HG03064 (cell line): Measurements from ENCODE around the gene CCDC106.

Source experiments
- ATAC-seq: cut with Tn5 transposase; IDR thresholded peaks from one replicate; pipeline ENCODE4 v1.9.1; 2021; ENCODE audit warnings: low read depth; ENCODE audit not compliant: unreplicated experiment

The CCDC106 gene

DNA sequence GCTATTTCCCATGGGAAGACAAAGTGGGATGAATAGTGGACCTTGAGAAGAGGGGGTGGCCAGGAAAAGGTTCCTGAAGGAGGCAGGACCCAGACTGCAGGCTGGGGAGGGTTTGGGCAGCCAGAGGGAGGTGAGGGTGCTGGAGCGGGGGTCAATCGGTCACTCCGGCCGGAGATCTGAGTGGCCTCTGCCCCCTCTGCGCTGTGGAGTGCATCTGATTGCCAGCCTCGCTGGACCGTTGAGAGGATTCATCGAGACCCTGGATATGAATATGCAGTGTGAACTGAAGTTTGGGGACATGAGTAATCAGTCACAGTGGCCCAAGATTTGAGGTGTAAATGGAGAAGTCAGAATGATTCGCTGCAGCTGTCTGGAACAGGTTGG lies 12.7 kb upstream of the CCDC106 start:
- ATAC-seq: no peak

DNA sequence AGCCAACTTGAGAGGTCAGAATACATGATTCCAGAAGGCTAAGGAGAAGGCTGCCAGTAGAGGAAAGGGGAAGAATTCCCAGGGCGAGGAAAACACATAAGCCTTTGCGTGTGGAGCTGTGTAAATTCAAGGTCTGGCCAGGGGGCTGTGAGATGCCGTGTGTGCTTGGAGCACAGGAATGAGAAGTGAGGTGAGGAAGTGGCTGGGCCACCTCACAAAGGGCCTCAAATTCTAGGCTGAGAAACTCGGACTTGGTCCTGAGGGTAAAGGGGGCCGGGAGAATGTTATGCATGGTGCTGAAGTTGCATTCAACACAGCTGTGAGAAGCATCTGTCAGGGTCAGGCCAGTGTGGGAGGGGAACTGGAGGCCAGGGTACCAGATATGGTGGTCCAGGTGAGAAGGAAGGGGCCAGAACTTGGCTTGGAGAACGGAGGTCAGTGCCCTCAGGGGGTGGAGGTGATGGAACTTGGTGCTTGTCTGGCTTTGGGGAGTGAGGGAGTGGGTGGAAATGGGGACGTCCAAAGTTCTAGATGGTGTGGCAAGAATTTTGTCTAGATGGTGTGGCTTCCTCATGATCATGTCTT lies 12.1 kb upstream of the CCDC106 start:
- no peak for ATAC-seq

DNA sequence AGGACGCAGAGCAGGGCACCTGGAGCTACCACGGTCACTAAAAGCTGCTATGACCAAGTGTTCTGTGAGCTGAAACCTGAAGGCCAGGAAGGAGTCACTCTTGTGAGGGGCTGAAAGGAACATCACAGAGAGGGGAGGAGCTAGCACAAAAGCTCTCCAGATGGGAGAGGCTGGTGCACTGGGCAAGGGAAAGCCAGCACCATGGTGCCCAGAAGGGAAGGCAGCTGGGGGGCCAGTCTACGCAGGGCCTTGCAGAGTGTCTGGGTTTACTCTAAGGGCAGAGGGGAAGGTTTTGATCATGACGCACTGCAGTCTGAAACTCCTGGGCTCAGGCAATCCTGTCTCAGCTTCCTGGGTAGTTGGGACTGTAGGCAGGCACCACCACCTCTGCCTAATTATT lies 11.3 kb upstream of the CCDC106 start:
- ATAC-seq: no peak

DNA sequence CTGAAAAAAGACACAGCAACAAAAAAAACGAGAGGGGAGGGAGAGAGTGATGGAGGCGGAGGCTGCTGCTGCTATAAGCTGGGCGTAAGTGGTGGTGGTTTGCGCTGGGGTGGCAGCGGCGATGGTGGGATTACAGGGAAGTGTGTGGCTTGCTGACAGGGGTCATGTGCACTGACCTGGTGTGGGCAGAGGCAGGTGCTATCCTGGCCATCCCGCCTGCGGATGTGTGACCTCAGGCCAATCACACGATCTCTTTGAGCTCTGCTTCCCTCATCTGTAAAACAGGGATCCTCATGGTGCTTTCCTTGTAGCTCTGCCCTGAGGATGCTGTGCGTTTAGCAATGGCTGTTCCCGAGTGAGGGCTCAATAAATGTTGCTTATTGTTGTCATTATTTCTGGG lies 10.5 kb upstream of the CCDC106 start:
- ATAC-seq: no peak

DNA sequence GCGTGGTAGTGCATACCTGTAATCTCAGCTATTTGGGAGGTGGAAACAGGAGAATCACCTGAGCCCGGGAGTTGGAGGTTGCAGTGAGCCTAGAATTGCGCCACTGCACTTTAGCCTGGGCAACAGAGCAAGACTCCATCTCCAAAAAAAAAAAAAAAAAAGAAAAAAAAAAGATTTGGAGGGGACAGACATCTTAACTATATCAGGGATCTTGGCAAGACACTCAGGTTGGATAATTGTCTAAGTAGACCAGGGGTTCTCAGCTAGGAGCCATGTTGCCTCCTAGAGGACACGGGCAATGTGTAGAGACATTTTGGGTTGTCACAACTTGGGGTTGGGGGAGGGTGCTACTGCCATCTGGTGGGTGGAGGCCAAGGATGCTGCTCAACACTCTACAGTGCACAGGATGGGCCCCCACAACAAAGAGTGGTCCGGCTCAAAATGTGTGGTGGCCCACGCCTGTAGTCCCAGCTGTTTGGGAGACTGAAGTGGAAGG lies 9.1 kb upstream of the CCDC106 start:
- no peak for ATAC-seq

DNA sequence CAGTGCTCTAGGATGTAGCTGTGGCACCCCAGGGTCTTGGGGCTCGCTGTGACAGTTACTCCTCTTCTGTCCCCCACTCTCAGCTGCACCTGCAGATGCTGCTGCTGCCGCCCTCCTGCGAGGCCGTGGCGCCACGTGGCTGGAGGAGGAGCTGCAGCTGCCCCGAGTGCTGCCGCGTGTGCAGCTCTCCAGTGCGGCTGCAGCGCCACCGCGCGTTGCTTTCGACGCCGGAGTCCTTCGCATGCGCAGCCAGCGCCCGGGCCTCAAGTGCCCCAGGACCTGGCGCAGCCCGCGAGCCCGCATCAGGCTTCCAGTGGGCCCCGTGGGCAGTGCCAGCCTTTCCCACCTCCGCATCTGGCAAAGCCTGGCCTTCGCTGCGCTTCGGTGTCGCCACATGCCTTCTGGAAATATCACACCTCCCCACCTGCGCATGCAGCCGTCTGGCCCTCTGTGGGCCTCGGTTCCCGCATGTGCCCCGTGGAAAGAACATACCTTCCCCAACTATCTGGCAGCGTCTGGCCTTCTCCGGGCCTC lies 7.9 kb upstream of the CCDC106 start:
- ATAC-seq: no peak

DNA sequence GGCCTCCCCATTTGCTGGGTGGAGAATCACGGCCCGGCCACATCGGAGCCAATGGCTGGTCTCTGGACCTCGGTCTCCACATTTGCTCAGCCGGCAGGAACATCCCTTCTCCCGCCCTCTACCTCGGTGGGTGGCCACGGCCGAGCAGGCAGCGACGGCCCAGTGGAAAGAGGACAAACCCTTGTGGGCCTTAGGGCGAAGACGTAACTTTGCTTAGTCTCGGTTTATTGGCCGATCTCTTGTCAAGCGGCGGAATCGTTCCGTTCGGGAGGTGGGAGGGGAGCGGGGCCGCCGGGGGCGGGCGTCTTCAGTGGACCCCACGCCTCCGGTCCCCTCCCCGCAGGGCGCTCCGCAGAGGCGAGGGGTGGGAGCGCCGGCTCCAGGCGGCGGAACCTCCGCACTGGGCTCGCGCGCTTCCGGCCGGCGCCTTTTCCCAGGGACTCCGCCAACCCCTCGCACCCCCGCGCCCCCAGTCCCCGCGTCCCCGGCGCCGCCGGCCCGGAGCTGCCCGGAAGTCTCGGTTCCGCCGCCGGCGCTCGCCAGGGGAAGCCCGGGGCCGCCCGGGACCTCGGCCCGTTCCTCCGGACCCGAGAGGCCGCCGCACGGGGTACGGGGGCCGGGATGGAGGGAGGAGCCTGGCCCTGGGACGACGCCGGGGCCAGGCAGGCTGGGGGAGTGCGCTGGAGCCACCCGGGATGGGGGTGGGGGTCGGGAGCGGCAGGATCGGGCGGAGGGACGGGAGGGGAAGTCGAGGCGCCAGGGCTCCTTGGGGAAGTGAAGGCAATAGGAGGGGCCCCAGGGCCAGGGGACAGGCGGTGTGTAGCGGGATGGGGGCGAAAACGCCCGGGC lies 7.2 kb upstream of the CCDC106 start, which contains the start of gene ZNF580:
Gene ZNF580, plus strand, starts transcription at position 426 of the 849 bp plus-strand sequence. CDS start 1,507 bp downstream, outside the sequence.
- ATAC-seq: no peak

DNA sequence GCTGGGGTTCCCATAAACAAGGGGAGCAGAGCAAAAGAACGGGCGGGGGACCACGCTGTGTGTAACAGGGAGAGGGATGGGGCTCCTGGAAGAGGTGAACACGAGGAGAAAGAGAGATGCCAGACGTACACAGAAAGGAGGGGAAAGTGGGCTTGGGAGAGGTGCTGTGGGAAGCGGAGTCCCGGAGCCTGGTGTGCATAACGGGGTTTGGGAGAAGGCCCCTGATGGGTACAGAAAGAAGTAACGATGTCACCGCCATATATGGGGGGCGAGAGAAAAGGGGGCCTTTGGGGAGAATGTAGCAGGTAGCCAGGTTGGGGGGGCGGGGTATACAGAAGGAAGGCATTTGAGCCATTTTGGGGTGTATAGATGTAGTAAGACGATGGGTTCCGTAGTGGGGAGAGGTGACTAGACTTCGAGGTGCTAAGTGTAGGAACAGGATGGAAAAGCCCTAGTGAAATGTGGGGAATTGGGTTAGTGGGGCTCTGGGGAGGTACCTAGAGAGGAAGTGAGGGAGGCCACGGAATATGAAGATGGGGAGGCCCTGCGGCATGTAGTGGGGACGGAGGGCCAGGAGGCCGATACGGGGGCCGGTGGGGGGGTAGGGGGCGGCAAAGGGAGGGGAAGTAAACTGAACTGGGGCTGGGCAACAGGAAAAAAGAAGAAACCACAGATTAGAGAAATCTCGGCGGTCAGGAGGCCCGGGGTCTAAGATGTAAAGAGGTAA lies 6.4 kb upstream of the CCDC106 start:
- ATAC-seq: no peak

DNA sequence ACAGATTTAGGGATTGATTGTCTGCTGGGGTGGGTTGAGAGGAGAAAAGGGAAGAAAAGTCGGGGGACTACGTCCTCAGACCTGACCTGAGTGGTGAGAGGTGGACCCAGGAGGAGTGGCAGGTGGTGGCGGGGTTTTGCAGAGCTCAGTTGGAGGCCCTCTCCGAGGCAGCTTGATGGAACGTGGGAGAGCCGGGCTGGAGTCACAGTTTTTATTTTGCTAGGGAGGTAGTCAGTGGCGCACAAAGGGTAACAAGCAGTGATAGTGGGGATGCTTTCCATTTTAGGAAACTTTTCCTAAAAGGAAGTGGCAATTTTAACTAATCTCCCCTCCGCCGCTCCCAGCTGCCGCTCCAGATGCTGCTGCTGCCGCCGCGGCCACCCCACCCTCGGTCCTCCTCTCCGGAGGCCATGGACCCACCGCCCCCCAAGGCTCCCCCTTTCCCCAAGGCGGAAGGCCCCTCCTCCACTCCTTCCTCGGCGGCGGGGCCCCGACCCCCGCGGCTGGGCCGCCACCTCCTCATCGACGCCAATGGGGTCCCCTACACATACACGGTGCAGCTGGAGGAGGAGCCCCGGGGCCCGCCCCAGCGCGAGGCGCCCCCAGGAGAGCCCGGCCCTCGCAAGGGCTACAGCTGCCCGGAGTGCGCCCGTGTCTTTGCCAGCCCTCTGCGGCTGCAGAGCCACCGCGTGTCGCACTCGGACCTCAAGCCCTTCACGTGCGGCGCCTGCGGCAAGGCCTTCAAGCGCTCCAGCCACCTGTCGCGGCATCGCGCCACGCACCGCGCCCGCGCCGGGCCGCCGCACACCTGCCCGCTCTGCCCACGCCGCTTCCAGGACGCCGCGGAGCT lies 5.6 kb upstream of the CCDC106 start:
- ATAC-seq: no peak

DNA sequence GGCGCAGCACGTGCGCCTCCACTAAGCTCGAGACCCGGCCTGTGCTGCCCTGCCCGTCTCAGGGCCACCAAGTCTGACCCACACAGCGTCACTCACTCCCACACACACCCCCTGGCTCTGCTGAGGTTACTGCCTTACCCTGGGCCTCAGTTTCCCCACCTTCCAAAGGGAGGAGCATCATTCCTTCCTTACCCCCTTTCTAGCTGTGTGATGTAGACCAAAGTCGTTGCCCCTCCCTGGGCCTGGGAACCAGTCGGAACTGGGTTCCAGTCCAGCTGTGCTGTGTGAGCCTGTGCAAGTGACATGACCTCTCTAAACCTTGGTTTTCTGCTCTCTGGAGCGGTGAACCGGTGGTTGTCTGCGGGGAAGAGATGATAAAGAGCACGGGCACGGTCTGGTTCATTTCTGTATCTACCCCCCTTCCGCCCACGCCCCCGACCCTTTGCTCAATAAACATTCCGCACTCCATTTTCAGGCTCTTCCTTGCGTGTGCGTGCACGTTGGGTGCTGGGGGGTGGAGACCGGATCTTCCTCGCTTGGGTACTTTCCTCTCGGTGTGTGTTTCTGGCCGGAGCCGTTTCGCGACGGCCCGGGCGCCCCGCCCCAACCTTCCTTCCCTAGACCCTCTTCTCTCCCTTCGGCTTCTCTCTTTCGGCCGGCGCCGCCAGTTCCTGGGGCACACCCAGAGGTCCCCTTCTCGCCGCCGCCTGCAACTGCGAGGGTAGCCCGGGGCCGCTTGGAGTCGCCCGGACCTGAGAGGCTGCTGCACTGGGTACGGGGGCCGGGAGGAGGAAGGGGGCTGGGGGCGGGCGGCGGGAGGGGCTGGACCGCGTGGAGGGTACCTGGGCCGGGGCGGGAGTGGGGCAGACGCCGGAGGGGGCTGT lies 4.8 kb upstream of the CCDC106 start, which contains the start of gene ZNF581:
Gene ZNF581, plus strand, starts transcription at position 647 of the 884 bp plus-strand sequence. CDS start 923 bp downstream, outside the sequence.
- no peak for ATAC-seq

DNA sequence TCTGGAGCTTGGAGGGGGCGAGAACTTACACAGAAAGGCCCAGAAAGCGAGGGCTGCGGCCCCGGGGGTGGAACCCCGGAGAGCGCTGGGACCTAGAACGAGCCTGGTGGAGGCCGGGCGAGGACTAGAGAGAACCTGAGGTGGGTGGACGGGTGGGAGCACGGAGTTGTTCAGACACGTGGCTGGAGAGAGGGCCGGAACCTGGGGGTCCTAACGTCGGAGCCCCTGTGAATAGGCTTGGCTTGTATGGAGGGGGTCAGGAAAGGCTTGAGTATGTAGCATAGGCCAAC lies 4.2 kb upstream of the CCDC106 start:
- no peak for ATAC-seq

DNA sequence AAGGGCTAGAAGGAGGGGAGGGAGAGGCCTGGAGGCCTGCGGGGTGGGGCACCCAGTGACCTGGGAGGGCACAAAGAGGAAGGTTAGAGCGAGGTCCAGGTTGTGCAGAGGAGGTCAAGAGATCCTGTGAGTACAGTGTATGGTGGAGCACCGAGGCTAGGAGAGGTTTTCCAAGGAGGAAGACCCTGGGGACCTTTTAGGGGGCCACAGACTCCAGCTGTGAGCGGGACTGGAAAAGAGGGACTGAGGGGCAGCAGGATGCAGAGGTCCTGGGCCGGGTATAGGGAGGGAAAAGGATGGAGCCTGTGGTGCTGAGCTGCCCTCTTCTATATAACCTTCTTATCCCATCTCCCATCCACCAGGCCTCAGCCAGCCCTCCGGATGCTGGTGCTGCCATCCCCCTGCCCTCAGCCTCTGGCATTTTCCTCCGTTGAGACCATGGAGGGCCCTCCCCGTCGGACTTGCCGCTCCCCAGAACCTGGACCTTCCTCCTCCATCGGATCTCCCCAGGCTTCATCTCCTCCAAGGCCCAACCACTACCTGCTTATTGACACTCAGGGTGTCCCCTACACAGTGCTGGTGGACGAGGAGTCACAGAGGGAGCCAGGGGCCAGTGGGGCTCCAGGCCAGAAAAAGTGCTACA lies 3.7 kb upstream of the CCDC106 start:
- no peak for ATAC-seq

DNA sequence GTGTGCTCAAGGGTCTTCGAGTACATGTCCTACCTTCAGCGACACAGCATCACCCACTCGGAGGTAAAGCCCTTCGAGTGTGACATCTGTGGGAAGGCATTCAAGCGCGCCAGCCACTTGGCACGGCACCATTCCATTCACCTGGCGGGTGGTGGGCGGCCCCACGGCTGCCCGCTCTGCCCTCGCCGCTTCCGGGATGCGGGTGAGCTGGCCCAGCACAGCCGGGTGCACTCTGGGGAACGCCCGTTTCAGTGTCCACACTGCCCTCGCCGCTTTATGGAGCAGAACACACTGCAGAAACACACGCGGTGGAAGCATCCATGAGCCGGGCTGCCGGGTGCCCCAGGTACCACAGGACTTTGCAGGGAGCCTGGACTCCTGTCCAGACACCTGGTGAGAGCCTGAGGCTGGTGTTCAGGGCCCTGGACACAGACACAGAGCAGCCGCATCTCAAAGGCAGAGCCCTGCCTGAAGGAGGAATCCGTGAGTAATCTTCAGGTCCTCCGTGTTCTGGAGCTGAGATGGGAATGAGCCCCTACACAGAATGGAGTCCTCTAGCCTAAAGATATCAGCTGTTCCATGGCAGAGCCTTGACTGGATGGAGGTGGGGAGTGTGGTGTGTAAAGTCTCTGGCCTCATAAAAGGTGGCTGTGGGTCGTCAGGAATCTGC lies 3.0 kb upstream of the CCDC106 start:
- ATAC-seq: no peak

DNA sequence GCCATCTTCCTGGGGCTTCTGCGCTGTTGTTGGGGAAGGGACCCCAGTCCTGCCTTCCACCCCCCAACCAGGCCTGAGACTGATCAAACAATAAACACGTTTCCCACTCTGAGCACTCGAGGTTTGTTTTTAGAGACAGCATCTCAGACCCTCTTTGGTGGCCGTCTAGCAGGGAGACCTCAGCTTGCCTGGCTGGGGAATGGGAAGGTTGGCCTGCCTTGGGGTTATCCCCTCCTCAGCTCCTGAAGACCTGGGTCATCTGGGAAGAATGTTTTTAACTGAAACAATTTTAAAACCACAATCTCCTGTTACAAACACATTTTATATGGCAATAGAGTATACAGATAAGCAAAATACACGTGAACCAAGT lies 2.5 kb upstream of the CCDC106 start:
- ATAC-seq: no peak

DNA sequence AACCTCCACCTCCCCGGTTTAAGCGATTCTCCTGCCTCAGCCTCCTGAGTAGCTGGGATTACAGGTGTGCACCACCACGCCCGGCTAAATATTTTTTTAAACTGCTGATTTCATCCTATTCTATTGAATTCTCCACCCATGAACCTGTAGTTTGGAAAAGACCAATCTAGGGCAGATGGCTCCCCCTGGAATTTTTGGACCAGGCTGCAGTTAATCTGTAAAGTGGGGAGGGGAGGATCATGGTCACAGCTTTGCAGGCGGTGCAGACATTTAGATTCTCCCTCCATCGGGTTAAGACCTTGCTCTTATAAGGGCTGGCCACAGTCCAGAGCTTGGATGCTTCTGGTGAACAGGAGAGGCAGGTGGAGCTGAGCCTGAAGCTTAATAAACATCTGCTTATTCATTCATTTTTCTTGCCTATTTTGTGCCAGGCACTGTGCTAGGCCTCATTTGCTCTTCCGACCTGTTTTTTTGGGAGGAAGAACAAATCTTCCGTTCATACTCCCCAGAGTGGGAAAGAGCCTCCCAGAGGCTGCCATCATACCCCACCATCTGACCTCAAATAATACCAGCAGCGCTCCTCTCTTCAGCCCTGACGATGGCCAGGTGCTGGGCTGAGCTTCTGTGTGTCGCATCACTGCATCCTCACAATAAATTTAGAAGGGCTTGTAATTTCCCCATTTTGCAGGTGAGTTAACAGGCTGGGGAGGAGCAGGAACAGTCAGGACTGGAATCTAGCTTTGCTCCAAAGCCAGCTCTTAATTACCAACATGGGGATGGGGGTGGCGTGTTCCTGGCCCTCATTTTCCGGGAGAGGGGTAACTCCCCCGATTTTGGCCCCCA lies 902 bp upstream of the CCDC106 start:
- no peak for ATAC-seq

DNA sequence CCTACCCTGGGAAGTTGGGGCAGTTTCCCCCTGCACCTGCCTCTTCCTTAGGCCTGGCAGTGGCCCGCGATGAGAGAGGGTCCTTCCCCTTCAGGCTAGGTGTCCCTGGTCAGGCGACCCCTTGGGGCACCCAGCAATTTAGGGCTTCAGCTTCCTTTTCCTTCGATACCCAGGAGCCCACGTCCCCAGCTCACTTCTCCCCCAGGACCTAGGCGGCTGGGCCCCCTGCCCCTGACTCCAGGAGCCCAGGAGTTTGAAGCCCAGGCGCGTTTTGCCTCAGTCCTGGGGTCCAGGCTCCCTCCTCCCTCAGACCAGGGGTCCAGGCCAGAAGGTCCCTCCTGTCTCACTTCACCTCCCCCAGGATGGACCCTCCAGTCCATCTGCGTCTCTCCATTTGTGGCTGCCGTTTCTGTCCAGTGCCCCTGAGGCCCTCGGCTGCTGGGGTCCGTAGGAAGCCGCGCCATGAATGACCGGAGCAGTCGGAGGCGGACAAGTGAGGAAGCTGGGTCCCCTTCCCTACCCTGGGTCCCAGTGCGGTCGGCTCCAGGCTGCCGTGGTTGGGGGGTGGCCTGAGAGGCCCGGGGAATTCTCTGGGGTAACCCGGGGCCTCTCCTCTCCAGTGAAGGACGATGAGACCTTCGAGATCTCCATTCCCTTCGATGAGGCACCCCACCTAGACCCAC lies 714 bp downstream of the CCDC106 start:
- ATAC-seq: no peak
